Esophagus muscularis mucosa (tissue), 4 donors: Measurements from ENCODE around the gene HOXA2.
A peak's percentile ranks its signal among the peaks of the same experiment; 100 is the strongest.

Experiments
- CTCF ChIP-seq, 3 experiments: fragments of 200-600 bp in 2 of 3; fragments of 450-650 bp in 1 of 3; sonication (generic) in 2 of 3; IDR thresholded peaks; one replicate each; pipeline ENCODE4 v1.5.1; 2017 to 2019; ENCODE audit warnings: antibody characterized with exemption in 3 of 3, mild to moderate bottlenecking in 2 of 3, moderate library complexity in 1 of 3
- EP300 ChIP-seq: sonication (generic); formaldehyde crosslinking; IDR thresholded peaks from one replicate; pipeline ENCODE4 v1.6.1; 2017; ENCODE audit warnings: antibody characterized with exemption
- POLR2A ChIP-seq: fragments of 450-650 bp; IDR thresholded peaks from one replicate; pipeline ENCODE4 v1.6.1; 2017; ENCODE audit warnings: antibody characterized with exemption, moderate library complexity, mild to moderate bottlenecking, low read depth
- POLR2AphosphoS5 ChIP-seq, 2 donors: sonication (generic); formaldehyde crosslinking; IDR thresholded peaks; one replicate each; pipeline ENCODE4 v1.6.1; 2017; ENCODE audit warnings: antibody characterized with exemption in 2 of 2

DNA sequence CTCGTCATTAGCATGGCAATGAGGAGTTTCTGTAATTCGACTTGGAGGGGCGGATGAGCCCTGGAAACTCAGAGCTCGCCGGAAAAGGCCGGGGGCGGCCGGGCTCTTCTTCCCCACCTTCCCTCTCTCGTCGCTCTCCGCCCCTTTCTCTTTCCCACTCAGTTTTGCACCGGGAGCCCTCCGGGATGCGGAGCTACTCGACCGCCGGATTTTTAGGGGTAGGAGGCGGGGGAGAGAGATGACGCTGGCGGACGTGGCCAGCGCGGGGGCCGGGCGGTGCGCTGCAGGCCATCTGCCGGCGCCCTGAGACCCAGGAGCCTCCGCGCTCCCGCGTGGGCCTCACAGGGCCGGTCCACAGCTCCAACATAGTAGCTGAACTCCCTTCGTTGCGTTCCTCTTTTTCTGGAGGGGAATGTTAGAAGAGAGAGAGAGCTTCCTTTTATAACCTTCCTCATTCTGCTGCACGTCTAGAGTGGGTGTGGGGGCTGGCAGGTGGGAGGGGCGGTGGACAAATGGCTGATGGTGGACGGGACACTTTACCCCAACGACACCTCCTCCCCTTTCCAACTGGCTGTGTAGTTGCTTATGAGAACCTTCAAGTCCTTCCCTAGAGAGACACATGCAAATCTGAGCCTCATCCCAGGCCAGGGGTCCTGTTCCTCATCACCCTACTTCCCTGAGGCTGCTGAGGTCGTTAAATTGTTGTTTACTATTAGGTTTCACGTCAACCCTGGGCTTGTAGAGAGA, 5.5 kb downstream of the HOXA2 start:
- TF ChIP-seq CTCF (IDR thresholded peaks at IDR 0.05) (peak in 1 of 3 experiments; percentile 4), EP300 (no peak), POLR2A (no peak), POLR2AphosphoS5 (IDR thresholded peaks at IDR 0.05) (peak in 1 of 2 donors; percentile 78)
